ENCODE results near the gene NAPA.

NAPA gene

DNA sequence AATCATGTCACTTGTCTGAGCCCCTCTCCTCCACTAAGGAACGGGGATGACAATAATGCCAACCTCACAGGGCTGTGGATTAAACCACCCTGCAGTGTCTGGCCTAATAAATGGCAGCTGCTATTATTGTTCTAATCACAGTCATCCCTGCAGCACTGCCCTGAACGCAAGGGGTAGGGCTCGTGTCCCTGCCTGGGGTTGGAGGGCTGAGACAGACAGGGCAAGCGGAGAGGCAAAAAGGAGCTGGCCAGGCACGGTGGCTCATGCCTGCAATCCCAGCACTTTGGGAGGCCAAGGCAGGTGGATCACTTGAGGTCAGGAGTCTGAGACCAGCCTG lies 20.7 kb downstream of the NAPA start:
- no peak for DNase-seq (ENCODE audit: low spot score)
- in situ Hi-C loops (cut with MboI; ENCODE audit: low sequenced_read_pairs, unreplicated experiment), result no loop called here
- TF ChIP-seq, protein P1, sequence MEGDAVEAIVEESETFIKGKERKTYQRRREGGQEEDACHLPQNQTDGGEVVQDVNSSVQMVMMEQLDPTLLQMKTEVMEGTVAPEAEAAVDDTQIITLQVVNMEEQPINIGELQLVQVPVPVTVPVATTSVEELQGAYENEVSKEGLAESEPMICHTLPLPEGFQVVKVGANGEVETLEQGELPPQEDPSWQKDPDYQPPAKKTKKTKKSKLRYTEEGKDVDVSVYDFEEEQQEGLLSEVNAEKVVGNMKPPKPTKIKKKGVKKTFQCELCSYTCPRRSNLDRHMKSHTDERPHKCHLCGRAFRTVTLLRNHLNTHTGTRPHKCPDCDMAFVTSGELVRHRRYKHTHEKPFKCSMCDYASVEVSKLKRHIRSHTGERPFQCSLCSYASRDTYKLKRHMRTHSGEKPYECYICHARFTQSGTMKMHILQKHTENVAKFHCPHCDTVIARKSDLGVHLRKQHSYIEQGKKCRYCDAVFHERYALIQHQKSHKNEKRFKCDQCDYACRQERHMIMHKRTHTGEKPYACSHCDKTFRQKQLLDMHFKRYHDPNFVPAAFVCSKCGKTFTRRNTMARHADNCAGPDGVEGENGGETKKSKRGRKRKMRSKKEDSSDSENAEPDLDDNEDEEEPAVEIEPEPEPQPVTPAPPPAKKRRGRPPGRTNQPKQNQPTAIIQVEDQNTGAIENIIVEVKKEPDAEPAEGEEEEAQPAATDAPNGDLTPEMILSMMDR (IDR thresholded peaks at IDR 0.05; ENCODE audit: borderline replicate concordance, control extremely low read depth, extremely low read depth, insufficient read depth, missing control alignments), result no peak

DNA sequence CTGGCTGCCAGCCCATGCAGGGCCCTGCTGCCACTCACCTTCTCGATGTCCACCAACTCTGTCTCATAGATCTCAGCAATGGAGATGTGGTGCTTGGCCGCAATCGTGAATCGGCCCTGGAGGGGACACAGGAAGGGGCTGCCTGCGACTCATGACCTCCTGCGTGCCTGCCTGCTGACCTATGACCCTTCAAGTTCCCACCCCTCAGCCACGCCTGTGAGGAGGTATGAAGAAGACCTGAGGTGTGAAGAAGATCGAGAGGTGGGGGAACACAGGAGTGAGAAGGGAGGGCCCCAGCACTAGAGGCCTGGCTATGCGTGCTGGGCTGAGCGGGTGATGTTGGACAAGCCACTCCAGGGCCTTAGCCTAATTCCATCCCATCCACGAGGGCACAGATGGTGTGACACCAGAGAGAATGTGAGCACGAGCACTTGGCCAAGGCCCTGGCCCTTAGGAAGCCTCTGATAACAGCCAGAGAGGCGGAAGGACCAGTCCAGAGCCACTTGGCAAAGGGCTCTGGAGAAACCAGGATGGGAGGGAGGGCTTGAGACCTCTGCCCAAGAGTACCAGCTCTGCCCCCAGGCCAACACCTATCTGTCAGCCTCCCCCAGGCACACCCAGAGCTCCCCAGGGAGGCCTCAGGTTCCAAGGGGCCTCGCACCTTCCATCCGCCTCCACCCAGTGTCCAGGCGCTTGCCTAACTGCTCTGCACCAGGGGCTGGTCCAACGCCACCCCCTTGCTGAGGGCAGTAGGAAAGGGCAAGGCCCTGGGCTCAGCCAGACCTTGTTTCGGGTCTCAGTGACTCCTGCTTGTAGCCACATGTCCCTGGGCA lies 21.3 kb downstream of the NAPA start:
- TF ChIP-seq, protein P1 (IDR thresholded peaks at IDR 0.05; ENCODE audit: borderline replicate concordance, control extremely low read depth, extremely low read depth, insufficient read depth, missing control alignments), result no peak
- no peak for DNase-seq (ENCODE audit: low spot score)
- in situ Hi-C loops (cut with MboI; ENCODE audit: low sequenced_read_pairs, unreplicated experiment), result no loop called here

DNA sequence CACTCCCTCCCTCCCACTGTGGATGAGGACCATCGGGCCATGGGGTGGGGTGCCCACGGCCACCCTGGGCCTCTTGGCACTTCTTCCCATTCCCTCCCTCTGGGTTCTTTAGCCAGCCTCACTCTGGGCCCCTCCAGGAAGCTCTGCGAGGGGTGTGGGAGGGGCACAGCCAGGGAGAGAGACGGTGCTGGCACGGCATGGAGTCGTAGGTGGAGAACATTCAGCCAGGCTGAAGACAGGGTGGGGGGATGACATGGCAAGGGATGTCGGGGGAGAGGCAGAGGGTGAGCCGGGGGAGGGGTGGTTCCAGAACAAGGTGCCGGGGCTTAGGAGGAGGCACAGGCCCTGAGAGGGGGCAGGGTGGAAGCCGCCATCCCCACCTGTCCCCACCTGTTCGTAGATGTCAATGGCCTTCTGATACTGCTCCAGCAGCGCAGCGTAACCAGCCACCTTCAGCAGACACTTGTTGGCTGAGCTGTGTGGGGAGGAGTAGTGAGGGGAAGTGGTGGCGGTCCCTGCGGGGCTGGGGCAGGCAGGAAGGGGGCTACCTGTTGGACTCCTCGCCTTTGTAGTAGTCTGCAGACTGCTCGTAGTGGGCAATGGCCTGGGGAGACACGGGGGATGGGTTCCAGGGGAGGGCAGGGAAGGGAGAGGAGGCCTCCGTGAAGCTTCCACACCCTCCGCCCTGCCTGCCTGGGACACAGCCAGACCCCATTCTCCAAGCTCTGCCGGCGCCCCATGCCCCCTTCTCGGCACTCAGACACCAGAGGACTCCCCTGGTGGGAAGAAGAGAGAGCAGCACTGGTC lies 22.1 kb downstream of the NAPA start:
- in situ Hi-C loops (cut with MboI; ENCODE audit: low sequenced_read_pairs, unreplicated experiment), result no loop called here
- DNase-seq (ENCODE audit: low spot score), result no peak
- TF ChIP-seq, protein P1 (IDR thresholded peaks at IDR 0.05; ENCODE audit: borderline replicate concordance, control extremely low read depth, extremely low read depth, insufficient read depth, missing control alignments), result no peak

DNA sequence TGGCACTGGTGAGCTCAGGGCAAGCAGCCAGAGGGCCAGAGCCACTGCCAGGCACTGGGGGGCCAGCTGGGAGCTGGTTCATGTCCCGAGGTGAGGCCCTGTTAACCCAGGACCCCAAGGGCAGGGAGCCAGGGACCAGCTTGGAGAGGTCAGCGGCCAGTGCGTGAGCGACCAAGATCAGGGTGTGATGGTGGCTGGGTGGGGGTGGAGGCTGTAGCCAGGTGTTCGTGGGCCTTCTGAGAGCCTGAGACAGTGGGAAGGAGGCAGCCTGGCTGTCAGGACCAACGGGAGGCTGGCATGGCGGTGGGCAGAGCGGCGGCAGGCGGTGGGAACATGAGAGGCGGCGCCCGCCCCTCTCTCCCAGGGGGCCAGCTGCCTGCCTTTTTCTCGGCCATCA lies 22.7 kb downstream of the NAPA start:
- in situ Hi-C loops (cut with MboI; ENCODE audit: low sequenced_read_pairs, unreplicated experiment), result no loop called here
- DNase-seq (ENCODE audit: low spot score), result no peak
- TF ChIP-seq, protein P1 (IDR thresholded peaks at IDR 0.05; ENCODE audit: borderline replicate concordance, control extremely low read depth, extremely low read depth, insufficient read depth, missing control alignments), result no peak

DNA sequence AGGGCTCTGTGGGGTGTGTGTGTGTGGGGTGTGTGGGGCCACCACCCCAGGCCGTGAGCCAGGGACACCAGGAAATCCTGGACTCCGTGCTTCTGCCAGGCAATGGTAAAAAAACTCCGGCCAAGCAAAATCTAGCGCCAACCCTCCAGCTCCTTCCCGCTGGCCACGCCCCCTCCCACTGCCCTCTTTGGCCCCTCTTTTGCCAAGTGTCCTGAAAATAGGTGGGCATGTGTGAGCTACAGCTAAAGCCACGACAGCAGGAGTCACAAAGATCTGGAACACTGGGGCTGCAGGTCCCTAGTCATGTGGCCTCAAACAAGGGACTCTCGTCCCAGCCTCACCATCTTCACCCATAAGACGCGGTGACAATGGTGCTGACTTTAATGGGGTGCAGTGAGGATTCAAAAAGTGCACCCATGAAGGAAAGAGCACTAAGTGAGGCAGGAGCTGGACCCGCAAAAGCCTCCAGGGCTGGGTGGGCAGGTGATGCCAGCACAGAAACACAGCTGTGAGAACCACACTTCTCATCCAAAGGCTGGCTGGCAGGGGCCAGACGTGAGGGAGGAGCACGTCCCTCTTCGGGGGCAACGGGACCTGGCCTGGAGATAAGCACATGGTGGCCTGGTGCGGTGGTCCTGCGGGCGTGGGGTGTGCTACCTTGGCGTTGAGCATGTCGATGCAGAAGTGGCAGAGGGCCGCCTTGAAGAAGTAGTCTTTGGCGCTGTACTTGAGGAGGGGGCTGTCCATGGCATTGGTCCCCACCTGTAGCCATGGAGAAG lies 23.3 kb downstream of the NAPA start:
- in situ Hi-C loops (cut with MboI; ENCODE audit: low sequenced_read_pairs, unreplicated experiment), result no loop called here
- TF ChIP-seq, protein P1 (IDR thresholded peaks at IDR 0.05; ENCODE audit: borderline replicate concordance, control extremely low read depth, extremely low read depth, insufficient read depth, missing control alignments), result no peak

DNA sequence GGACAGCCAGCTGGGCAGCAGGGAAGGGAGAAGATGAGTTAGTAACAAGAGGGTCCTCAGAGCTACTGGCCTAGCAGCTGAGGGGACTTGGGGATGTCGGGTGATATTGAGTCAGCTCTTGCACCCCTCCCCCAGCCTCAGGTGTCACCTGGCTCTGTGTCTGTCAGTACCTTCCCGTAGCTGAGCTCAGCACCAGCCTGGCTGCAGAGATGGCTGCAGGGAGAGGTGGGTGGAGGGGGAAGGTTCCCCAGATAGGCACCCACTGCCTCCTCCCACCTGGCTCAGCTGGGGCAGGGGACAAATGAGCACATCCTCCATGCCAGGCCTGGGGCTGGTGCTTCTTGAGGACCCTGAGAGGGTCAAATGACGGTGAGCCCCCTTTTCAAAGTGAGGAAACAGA lies 24.0 kb downstream of the NAPA start:
- in situ Hi-C loops (cut with MboI; ENCODE audit: low sequenced_read_pairs, unreplicated experiment), result no loop called here
- DNase-seq (ENCODE audit: low spot score), result no peak
- TF ChIP-seq, protein P1 (IDR thresholded peaks at IDR 0.05; ENCODE audit: borderline replicate concordance, control extremely low read depth, extremely low read depth, insufficient read depth, missing control alignments), result no peak

More for the DNA sequence above, 23.3 kb downstream of the NAPA start:
- no peak for DNase-seq (ENCODE audit: low spot score)
